ENCODE measurements around the gene ASCC2.

The ASCC2 gene

GRCh38 chr22:29837741-29838598 lies at the start of gene ASCC2:
ASCC2 (minus strand) TSS chr22:29838274; CDS start chr22:29832325, 5,949 bp downstream.
- TF ChIP-seq CTCF (IDR thresholded peaks at IDR 0.05; ENCODE audit: extremely low read depth, insufficient read depth, missing control alignments): no peak
- DNase-seq (ENCODE audit: low spot score): peak; percentile 98
- in situ Hi-C loops (cut with MboI; ENCODE audit: low pct_unique_long_range_greater_than_20kb, low sequenced_read_pairs, unreplicated experiment): no loop called here

GRCh38 chr22:29887358-29887757 lies 49.3 kb upstream of the ASCC2 start:
- DNase-seq (ENCODE audit: low spot score): no peak
- no peak for TF ChIP-seq CTCF (IDR thresholded peaks at IDR 0.05; ENCODE audit: extremely low read depth, insufficient read depth, missing control alignments)
- in situ Hi-C loops (cut with MboI; ENCODE audit: low pct_unique_long_range_greater_than_20kb, low sequenced_read_pairs, unreplicated experiment): no loop called here

- DNase-seq (ENCODE audit: low spot score): no peak
- no peak for TF ChIP-seq CTCF (IDR thresholded peaks at IDR 0.05; ENCODE audit: extremely low read depth, insufficient read depth, missing control alignments)
- in situ Hi-C loops (cut with MboI; ENCODE audit: low pct_unique_long_range_greater_than_20kb, low sequenced_read_pairs, unreplicated experiment): no loop called here
Measured at GRCh38 chr22:29886596-29886995, 48.5 kb upstream of the ASCC2 start.

- in situ Hi-C loops (cut with MboI; ENCODE audit: low pct_unique_long_range_greater_than_20kb, low sequenced_read_pairs, unreplicated experiment): no loop called here
- DNase-seq (ENCODE audit: low spot score): no peak
- no peak for TF ChIP-seq CTCF (IDR thresholded peaks at IDR 0.05; ENCODE audit: extremely low read depth, insufficient read depth, missing control alignments)
Measured at GRCh38 chr22:29885610-29886009, 47.5 kb upstream of the ASCC2 start.

GRCh38 chr22:29883775-29884097 lies 45.7 kb upstream of the ASCC2 start:
- DNase-seq (ENCODE audit: low spot score): no peak
- no peak for TF ChIP-seq CTCF (IDR thresholded peaks at IDR 0.05; ENCODE audit: extremely low read depth, insufficient read depth, missing control alignments)
- in situ Hi-C loops (cut with MboI; ENCODE audit: low pct_unique_long_range_greater_than_20kb, low sequenced_read_pairs, unreplicated experiment): no loop called here

- in situ Hi-C loops (cut with MboI; ENCODE audit: low pct_unique_long_range_greater_than_20kb, low sequenced_read_pairs, unreplicated experiment): no loop called here
- peak; percentile 18 for TF ChIP-seq CTCF (IDR thresholded peaks at IDR 0.05; ENCODE audit: extremely low read depth, insufficient read depth, missing control alignments)
- peak; percentile 84 for DNase-seq (ENCODE audit: low spot score)
Measured at GRCh38 chr22:29883045-29883774, 45.1 kb upstream of the ASCC2 start, which contains the start of gene MTMR3. MTMR3 (plus strand) TSS chr22:29883174; CDS start chr22:29971060, 87,886 bp downstream.

Measured in GM13977 (cell line).